Activated naive CD8-positive, alpha-beta T cell treated with anti-CD3 and anti-CD28 coated beads, Interleukin-2, amount 50 U/mL, for 16 hours (primary cell): ENCODE data around the gene RFNG.
"Not testable (repeated sequence)": the region's sequence is repeated elsewhere in the genome, so short reads cannot be mapped to it uniquely, and the experiment has no call there.

Experiments
- DNase-seq: peaks from one replicate; pipeline ENCODE4 v3.0.0-alpha.2; 2020; ENCODE audit warnings: low read depth, low spot score

RFNG gene

GRCh38 chr17:82042649-82043048, 9.0 kb downstream of the RFNG start:
- DNase-seq, result no peak

- no peak for DNase-seq
These were observed 10.3 kb downstream of the RFNG start for GRCh38 chr17:82041144-82041814.

- DNase-seq, result no peak
These were observed 11.8 kb downstream of the RFNG start for GRCh38 chr17:82039695-82040299.

- DNase-seq, result not testable (repeated sequence)
These were observed 12.7 kb downstream of the RFNG start for GRCh38 chr17:82038796-82039409.

GRCh38 chr17:82037889-82038195, 13.8 kb downstream of the RFNG start:
- DNase-seq, result no peak

GRCh38 chr17:82037092-82037888, 14.3 kb downstream of the RFNG start, which contains the start of gene DCXR:
TSS of gene DCXR (minus strand) at chr17:82037697. CDS start at chr17:82037682, 15 bp downstream.
- DNase-seq, result peak; percentile 90

GRCh38 chr17:82036634-82037091, 14.9 kb downstream of the RFNG start:
- no peak for DNase-seq

- no peak for DNase-seq
These were observed 15.5 kb downstream of the RFNG start for GRCh38 chr17:82035956-82036633.

- no peak for DNase-seq
These were observed 16.1 kb downstream of the RFNG start for GRCh38 chr17:82035488-82035887.

GRCh38 chr17:82034371-82035011, 17.1 kb downstream of the RFNG start:
- no peak for DNase-seq

- no peak for DNase-seq
These were observed 18.1 kb downstream of the RFNG start for GRCh38 chr17:82033359-82034085.

- no peak for DNase-seq
These were observed 19.6 kb downstream of the RFNG start for GRCh38 chr17:82031885-82032627.

- DNase-seq, result no peak
These were observed 20.2 kb downstream of the RFNG start, which contains the start of gene RAC3 for GRCh38 chr17:82031303-82031884. TSS of gene RAC3 (plus strand) at chr17:82031678. CDS start at chr17:82031762, 84 bp downstream.

GRCh38 chr17:82030470-82031302, 20.9 kb downstream of the RFNG start:
- peak; percentile 49 for DNase-seq

- no peak for DNase-seq
These were observed 21.6 kb downstream of the RFNG start for GRCh38 chr17:82029990-82030469.

- no peak for DNase-seq
These were observed 22.2 kb downstream of the RFNG start for GRCh38 chr17:82029391-82029790.

- DNase-seq, result no peak
These were observed 22.6 kb downstream of the RFNG start for GRCh38 chr17:82028966-82029365.

GRCh38 chr17:82028246-82028645, 23.4 kb downstream of the RFNG start:
- DNase-seq, result no peak
